NCI-H146 treated with DMSO at 0.1 percent for 48 hours (cell line): ENCODE results near the gene COPS7B.
A peak's percentile ranks its signal among the peaks of the same experiment; 100 is the strongest.
"Not testable (repeated sequence)": the region's sequence is repeated elsewhere in the genome, so short reads cannot be mapped to it uniquely, and the experiment has no call there.

ENCODE experiments used
- DNase-seq: peaks from one replicate; lab custom pipeline; 2025; ENCODE audit not compliant: unreplicated experiment; lab: John Stamatoyannopoulos, UW

Gene COPS7B

GRCh38 chr2:231786177-231786916 is at the start of gene COPS7B:
COPS7B (plus strand) TSS chr2:231786445; CDS start chr2:231788571, 2,126 bp downstream.
- DNase-seq = peak; percentile 15

- no peak for DNase-seq
These were observed 48.5 kb upstream of the COPS7B start for GRCh38 chr2:231737761-231738160.

GRCh38 chr2:231743376-231744116 is 42.7 kb upstream of the COPS7B start:
- DNase-seq = no peak

- no peak for DNase-seq
These were observed 40.8 kb upstream of the COPS7B start for GRCh38 chr2:231745303-231746038.

GRCh38 chr2:231748153-231748896 is 37.9 kb upstream of the COPS7B start:
- DNase-seq = not testable (repeated sequence)

GRCh38 chr2:231749016-231749415 is 37.2 kb upstream of the COPS7B start:
- DNase-seq = not testable (repeated sequence)

- DNase-seq = no peak
These were observed 35.0 kb upstream of the COPS7B start for GRCh38 chr2:231751042-231751815.

GRCh38 chr2:231752061-231752460 is 34.2 kb upstream of the COPS7B start:
- DNase-seq = no peak

GRCh38 chr2:231761735-231762134 is 24.5 kb upstream of the COPS7B start:
- DNase-seq = no peak

GRCh38 chr2:231764124-231764523 is 22.1 kb upstream of the COPS7B start:
- DNase-seq = no peak

GRCh38 chr2:231764760-231765159 is 21.5 kb upstream of the COPS7B start:
- DNase-seq = no peak

- DNase-seq = no peak
These were observed 20.7 kb upstream of the COPS7B start for GRCh38 chr2:231765496-231765929.

GRCh38 chr2:231769170-231770136 is 16.8 kb upstream of the COPS7B start:
- DNase-seq = no peak

- DNase-seq = no peak
These were observed 5.9 kb upstream of the COPS7B start for GRCh38 chr2:231780123-231780908.

GRCh38 chr2:231780909-231781797 is 5.1 kb upstream of the COPS7B start, which contains the start of gene PDE6D:
PDE6D (minus strand) TSS chr2:231781282; CDS start chr2:231781114, 168 bp downstream.
- DNase-seq = peak; percentile 87

- DNase-seq = no peak
These were observed 4.2 kb upstream of the COPS7B start for GRCh38 chr2:231781798-231782726.
